Esophagus muscularis mucosa (tissue), 3 donors: ENCODE data around the gene JSRP1.

Experiments used
- POLR2AphosphoS5 ChIP-seq, 2 donors: sonication (generic); formaldehyde crosslinking; IDR thresholded peaks; one replicate each; pipeline ENCODE4 v1.6.1; 2017; ENCODE audit warnings: antibody characterized with exemption in 2 of 2
- TF ChIP-seq, protein P1 (sequence below), 3 experiments: fragments of 200-600 bp in 2 of 3; fragments of 450-650 bp in 1 of 3; sonication (generic) in 2 of 3; IDR thresholded peaks; one replicate each; pipeline ENCODE4 v1.5.1; 2017 to 2019; ENCODE audit warnings: antibody characterized with exemption in 3 of 3, mild to moderate bottlenecking in 2 of 3, moderate library complexity in 1 of 3

DNA sequence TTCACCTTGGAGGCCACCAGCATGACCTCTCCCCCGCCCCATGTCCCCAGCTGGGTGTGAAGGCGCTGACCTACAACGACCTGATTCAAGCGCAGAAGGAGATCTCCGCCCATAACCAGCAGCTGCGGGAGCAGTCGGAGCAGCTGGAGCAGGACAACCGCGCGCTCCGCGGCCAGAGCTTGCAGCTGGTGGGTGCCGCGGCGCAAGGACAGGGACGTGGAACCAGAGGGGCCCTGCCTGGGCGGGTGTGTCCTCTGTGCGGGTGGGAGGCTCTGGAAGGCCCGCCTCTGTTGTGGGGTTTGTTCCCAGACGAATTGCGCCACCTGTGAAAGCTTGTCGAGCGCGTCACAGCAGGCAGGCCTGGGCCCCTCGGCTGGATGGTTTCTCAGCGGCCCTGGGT, 42.4 kb downstream of the JSRP1 start:
- TF ChIP-seq, protein P1, sequence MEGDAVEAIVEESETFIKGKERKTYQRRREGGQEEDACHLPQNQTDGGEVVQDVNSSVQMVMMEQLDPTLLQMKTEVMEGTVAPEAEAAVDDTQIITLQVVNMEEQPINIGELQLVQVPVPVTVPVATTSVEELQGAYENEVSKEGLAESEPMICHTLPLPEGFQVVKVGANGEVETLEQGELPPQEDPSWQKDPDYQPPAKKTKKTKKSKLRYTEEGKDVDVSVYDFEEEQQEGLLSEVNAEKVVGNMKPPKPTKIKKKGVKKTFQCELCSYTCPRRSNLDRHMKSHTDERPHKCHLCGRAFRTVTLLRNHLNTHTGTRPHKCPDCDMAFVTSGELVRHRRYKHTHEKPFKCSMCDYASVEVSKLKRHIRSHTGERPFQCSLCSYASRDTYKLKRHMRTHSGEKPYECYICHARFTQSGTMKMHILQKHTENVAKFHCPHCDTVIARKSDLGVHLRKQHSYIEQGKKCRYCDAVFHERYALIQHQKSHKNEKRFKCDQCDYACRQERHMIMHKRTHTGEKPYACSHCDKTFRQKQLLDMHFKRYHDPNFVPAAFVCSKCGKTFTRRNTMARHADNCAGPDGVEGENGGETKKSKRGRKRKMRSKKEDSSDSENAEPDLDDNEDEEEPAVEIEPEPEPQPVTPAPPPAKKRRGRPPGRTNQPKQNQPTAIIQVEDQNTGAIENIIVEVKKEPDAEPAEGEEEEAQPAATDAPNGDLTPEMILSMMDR (IDR thresholded peaks at IDR 0.05), result no peak
- TF ChIP-seq POLR2AphosphoS5 (IDR thresholded peaks at IDR 0.05), result no peak
